ENCODE measurements around the gene EHHADH. TPM values are rescaled to one million over a fixed set of nuclear protein-coding genes. Genes with fewer than 3 reads are reported as not detected.
A peak's percentile ranks its signal among the peaks of the same experiment; 100 is the strongest.

Gene EHHADH
- total RNA-seq, 4 donors from 2014 or later: 1.4 to 3.4 (median 1.7) TPM

DNA sequence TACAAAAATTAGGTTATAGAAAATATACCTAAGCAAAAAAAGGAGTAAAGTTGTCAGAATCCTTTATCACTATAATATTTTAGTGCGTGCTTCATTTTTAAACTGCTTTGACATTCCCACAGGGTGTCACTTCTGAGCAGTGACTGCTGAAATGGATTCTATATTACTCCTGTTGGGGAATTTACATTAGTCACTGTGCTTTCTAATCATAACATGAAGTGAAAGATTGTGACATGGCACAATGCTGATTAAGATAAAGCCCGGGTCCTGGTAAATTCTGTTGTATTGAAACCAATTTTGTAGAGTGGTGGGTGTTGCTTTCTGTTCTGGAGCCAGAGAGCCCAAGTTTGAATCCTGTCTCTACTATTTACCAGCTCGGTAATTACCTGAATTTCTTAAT, 36.4 kb upstream of the EHHADH start:
- H3K27ac ChIP-seq: no peak overlapping the region
- no peak for TF ChIP-seq POLR2A (IDR thresholded peaks at IDR 0.05)
- TF ChIP-seq, protein P1, sequence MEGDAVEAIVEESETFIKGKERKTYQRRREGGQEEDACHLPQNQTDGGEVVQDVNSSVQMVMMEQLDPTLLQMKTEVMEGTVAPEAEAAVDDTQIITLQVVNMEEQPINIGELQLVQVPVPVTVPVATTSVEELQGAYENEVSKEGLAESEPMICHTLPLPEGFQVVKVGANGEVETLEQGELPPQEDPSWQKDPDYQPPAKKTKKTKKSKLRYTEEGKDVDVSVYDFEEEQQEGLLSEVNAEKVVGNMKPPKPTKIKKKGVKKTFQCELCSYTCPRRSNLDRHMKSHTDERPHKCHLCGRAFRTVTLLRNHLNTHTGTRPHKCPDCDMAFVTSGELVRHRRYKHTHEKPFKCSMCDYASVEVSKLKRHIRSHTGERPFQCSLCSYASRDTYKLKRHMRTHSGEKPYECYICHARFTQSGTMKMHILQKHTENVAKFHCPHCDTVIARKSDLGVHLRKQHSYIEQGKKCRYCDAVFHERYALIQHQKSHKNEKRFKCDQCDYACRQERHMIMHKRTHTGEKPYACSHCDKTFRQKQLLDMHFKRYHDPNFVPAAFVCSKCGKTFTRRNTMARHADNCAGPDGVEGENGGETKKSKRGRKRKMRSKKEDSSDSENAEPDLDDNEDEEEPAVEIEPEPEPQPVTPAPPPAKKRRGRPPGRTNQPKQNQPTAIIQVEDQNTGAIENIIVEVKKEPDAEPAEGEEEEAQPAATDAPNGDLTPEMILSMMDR (IDR thresholded peaks at IDR 0.05 in 4 of 5, conservative IDR thresholded peaks at IDR 0.05 in 1 of 5): no peak
- H3K9me3 ChIP-seq: no peaks in the 10 kb centered on the region
- H3K4me3 ChIP-seq: no peak overlapping the region
- no peaks in the 10 kb centered on the region for H3K27me3 ChIP-seq
- H3K36me3 ChIP-seq: no peaks in the 10 kb centered on the region
- intact Hi-C loops (cut with DNase I; ENCODE audit: low total_unique reads): no loop called here
- H3K4me1 ChIP-seq: no peaks in the 10 kb centered on the region
- in situ Hi-C loops (cut with MboI; ENCODE audit: low sequenced_read_pairs in 4 of 4): no loop called here
- DNase-seq (no peak), ATAC-seq (no peak)

DNA sequence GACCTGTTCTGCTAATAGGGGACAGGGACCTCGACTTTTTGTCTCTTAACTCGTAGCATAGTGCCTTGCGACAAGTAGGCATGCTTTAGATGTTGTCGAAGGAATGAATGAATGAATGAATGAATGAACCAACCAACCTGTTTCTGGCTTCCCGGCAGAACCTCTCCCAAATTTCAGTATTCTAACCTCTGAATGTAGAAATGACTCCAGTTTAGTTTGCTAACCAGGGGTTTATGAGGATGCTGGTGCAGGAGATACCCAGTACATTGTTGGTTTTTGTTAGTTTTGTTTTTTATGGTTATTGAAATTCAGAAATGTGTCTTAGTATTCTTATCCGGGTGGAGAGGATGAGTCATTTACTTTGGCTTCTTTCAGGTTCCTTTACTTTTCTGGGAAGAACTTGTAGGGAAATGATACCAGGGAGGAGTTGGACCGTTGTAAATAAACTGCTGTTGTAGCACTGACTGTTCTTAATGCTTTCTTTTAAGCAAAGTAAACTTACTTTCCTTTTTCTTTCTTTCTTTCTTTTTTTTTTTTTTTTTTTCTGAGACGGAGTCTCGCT, 29.6 kb upstream of the EHHADH start:
- intact Hi-C loops (cut with DNase I; ENCODE audit: low total_unique reads): no loop called here
- Histone ChIP-seq H3K4me3 (peak overlapping the region; percentile 50 to 76 (median 70)), H3K4me1 (peaks cover 4 to 8% of the 10 kb centered on the region in 2 donors), H3K9me3 (no peaks in the 10 kb centered on the region), H3K27ac (no peak overlapping the region), H3K27me3 (peaks cover 0 to 9% (median 0%) of the 10 kb centered on the region in 3 donors), H3K36me3 (no peaks in the 10 kb centered on the region)
- no peak for ATAC-seq
- in situ Hi-C loops (cut with MboI; ENCODE audit: low sequenced_read_pairs in 4 of 4): no loop called here
- DNase-seq: no peak
- no peak for TF ChIP-seq POLR2A (IDR thresholded peaks at IDR 0.05)
- TF ChIP-seq, protein P1 (IDR thresholded peaks at IDR 0.05 in 4 of 5, conservative IDR thresholded peaks at IDR 0.05 in 1 of 5): no peak

DNA sequence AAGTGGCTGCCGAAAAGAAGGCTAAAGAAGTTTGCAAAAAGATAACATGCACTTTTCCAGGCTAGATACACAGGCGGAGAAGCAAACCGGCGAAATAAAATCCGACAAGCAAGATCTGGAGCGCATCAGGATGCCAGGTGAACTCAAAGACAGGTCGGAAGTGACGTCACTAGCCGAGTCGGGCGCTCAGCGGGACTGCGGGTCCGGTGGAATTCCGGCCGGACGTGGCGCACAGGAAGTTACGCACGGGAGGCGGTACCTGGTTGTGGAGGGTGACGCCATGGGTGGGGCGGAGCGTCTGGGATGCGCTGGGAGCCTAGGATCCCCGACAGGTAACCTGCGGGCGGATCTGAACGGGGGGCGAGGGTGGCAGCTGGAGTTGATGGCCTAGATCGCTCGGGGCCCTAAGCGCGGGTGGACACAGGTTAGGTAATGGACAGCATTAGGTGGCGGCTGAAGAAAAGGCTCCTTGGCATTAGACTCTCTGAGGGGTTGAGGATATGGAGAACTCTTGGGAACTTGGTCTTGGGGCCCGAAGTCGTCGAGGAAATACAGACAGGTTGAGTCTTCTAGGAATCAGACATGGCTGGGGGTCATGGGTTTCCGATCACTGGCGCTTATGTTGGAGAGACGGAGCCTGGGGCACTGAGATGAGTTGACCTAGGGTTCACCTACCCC, 29.0 kb upstream of the EHHADH start:
- TF ChIP-seq, protein P1 (IDR thresholded peaks at IDR 0.05 in 4 of 5, conservative IDR thresholded peaks at IDR 0.05 in 1 of 5): no peak
- TF ChIP-seq POLR2A (IDR thresholded peaks at IDR 0.05): peak; percentile 8 to 21
- Histone ChIP-seq H3K27me3 (peaks cover 0 to 12% (median 0%) of the 10 kb centered on the region in 3 donors), H3K36me3 (no peaks in the 10 kb centered on the region), H3K27ac (peak overlapping the region in 1 of 4 donors; percentile 8), H3K4me3 (peak overlapping the region; percentile 50 to 76 (median 70)), H3K4me1 (peaks cover 4 to 8% of the 10 kb centered on the region in 2 donors), H3K9me3 (no peaks in the 10 kb centered on the region)
- intact Hi-C loops (cut with DNase I; ENCODE audit: low total_unique reads) (no loop called here), in situ Hi-C loops (cut with MboI; ENCODE audit: low sequenced_read_pairs in 4 of 4) (no loop called here)
- ATAC-seq (peak; percentile 87 to 98), DNase-seq (peak; percentile 81 to 84)

DNA sequence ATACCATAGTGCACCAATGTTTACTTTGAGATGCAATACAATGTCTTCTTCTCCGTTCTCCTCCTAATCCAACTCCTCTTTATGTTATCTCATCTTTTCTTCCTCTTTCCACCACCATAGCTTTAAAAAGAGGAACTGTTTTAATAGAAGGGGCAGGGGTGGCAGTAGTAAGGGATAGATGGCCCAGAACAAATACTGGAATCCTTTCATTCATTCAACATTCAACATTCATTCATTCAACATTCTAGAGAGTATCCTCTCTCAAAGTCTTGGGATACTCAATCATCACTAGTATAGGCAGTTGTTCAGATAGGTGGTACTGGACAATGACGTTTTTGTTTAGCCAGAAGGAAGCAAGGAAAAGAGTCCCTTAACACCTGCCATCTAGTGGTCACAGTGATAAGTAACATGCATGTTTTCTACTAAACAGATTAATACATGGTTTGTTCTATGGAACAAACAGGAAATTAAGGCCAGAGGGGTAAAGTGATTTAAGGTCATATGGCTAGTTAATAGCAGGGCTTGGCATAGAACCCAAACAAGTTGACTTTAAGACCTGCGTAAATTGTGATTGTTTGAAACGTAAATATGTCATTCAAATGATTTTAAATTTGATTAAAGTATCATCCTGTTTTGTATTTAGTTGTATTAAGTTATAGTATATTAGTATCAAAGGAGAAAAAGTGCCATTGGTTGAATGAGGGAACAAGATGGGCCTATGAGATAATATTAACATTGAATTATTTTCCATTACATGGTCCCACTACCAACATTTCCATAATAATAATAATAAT, 26.9 kb upstream of the EHHADH start:
- Histone ChIP-seq H3K4me3 (no peak overlapping the region), H3K4me1 (peaks cover 4 to 8% of the 10 kb centered on the region in 2 donors), H3K9me3 (no peaks in the 10 kb centered on the region), H3K36me3 (no peaks in the 10 kb centered on the region), H3K27ac (no peak overlapping the region), H3K27me3 (peaks cover 0 to 12% (median 2%) of the 10 kb centered on the region in 3 donors)
- intact Hi-C loops (cut with DNase I; ENCODE audit: low total_unique reads) (no loop called here), in situ Hi-C loops (cut with MboI; ENCODE audit: low sequenced_read_pairs in 4 of 4) (no loop called here)
- DNase-seq (no peak), ATAC-seq (no peak)
- TF ChIP-seq, protein P1 (IDR thresholded peaks at IDR 0.05 in 4 of 5, conservative IDR thresholded peaks at IDR 0.05 in 1 of 5): peak in 2 of 5 experiments; percentile 17 to 22
- no peak for TF ChIP-seq POLR2A (IDR thresholded peaks at IDR 0.05)
